Pancreas (tissue), 10 donors: ENCODE measurements around the gene DPF3. TPM values are rescaled to one million over a fixed set of nuclear protein-coding genes. Genes with fewer than 3 reads are reported as not detected.

Experiments used
- ATAC-seq, 4 donors: fragments of 200-7000 bp; cut with Tn5 transposase; one replicate each; pipeline versions ENCODE4 v1.8.0 to v1.9.1; 2020; ENCODE audit warnings: mild to moderate bottlenecking in 4 of 4, moderate library complexity in 4 of 4
- DNase-seq, 6 donors: peaks; one replicate each; pipeline ENCODE4 v3.0.0-alpha.2; 2020
- FAIRE-seq: peaks from 2 replicates; lab custom pipeline; 2012; peaks lifted over from hg19 to GRCh38; lab: Jason Lieb, UNC
- H3K27ac ChIP-seq, 4 donors: fragments of 200-600 bp; sonication (generic); 1 replicate in 3 of 4; 2 replicates in 1 of 4; pipeline versions ENCODE4 v1.5.0 to v1.8.0; 2020
- H3K27me3 ChIP-seq, 4 donors: fragments of 200-600 bp; one replicate each; pipeline ENCODE4 v1.8.0; 2021
- H3K36me3 ChIP-seq, 3 donors: fragments of 200-600 bp; sonication (generic) in 1 of 3; one replicate each; pipeline versions ENCODE4 v1.5.0 to v1.8.0; 2020 to 2021
- H3K4me1 ChIP-seq, 3 donors: fragments of 200-600 bp; one replicate each; pipeline ENCODE4 v1.8.0; 2021
- H3K4me3 ChIP-seq, 4 donors: fragments of 200-600 bp; sonication (generic) in 2 of 4; one replicate each; pipeline versions ENCODE4 v1.5.0 to v1.8.0; 2020 to 2021
- H3K9me3 ChIP-seq, 4 donors: fragments of 200-600 bp; one replicate each; pipeline ENCODE4 v1.8.0; 2021
- WGBS, 2 donors: extraction: QIAGEN DNeasy Blood & Tissue Kit; methylation state at CpG; one replicate each; pipeline ENCODE4 v1.1.7; 2013; 5-methylcytosine and 5-hydroxymethylcytosine counted together
- intact Hi-C, 3 donors: fragments of 100-400 bp; cut with DNase I; formaldehyde crosslinking; loops; one replicate each; pipeline versions ENCODE4 v1.11.1 to v1.14.2; 2022
- polyA plus RNA-seq, 2 donors: library from polyadenylated mRNA; stranded (reverse); fragments of 200-250 nt; gene quantifications; one replicate each; pipeline ENCODE4 v1.2.3, GENCODE V29; 2013
- total RNA-seq, 6 donors: library from RNA; stranded (reverse); fragmentation: NEBNext Ultra II Directional in 4 of 6; extraction: Animal tissue kit (Norgen Biotek cat#: 25700) in 4 of 6; gene quantifications; one replicate each; pipeline versions ENCODE4 v1.2.1 to v1.2.4, GENCODE V29; 2021 to 2023
- TF ChIP-seq, protein P1 (sequence below), 4 donors: fragments of 200-600 bp; sonication (generic) in 3 of 4; IDR thresholded peaks; one replicate each; pipeline versions ENCODE4 v1.5.0 to v1.8.0; 2021; ENCODE audit warnings: antibody characterized with exemption in 4 of 4
- donor health status: healthy with polysubstance abuse.
- donor health status: DM: no; HTN: no; CAD: no; lungs with moderate emphysema.
- donor health status: DM: no; HTN: no; CAD: no.
- donor health status: control.
- donor health status: control.
- donor health status: Bipolar disorder and iron deficiency.
- donor health status: DM: yes; HTN: yes; CAD: no.
- donor health status: DM: no; HTN: no; CAD: no.
- donor health status: DM: no; HTN: no; CAD: no.
- donor health status: DM: yes; HTN: yes; CAD: no.

DPF3 gene
- total and polyA plus RNA-seq, 8 donors, result 0.14 to 1.3 (median 0.86) TPM

DNA sequence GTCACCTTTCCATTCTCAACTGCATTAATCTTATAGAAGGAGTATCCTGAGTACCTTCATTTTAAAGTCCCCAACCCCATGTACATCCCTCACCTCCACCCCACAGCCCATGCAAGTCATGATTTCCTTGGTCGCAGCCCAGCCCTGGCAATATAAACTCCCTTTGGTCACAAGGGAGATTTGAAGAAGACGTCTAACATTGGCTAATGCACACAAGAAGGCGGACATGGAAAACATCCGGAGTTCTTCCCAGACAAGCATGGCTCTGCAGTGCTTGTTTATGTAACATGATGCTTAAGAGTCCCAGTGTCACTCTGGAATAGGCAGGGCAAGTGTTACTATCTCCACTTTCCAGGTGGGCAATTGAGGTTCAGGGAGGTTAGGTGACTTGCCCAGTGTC is 277.6 kb downstream of the DPF3 start:
- peak in 1 of 6 donors; percentile 28 for DNase-seq
- no peak overlapping the region for H3K4me3 ChIP-seq
- no peaks in the 10 kb centered on the region for H3K9me3 ChIP-seq
- H3K27ac ChIP-seq, result no peak overlapping the region
- peaks cover 0 to 3% (median 0%) of the 10 kb centered on the region in 3 donors for H3K4me1 ChIP-seq
- TF ChIP-seq, protein P1, sequence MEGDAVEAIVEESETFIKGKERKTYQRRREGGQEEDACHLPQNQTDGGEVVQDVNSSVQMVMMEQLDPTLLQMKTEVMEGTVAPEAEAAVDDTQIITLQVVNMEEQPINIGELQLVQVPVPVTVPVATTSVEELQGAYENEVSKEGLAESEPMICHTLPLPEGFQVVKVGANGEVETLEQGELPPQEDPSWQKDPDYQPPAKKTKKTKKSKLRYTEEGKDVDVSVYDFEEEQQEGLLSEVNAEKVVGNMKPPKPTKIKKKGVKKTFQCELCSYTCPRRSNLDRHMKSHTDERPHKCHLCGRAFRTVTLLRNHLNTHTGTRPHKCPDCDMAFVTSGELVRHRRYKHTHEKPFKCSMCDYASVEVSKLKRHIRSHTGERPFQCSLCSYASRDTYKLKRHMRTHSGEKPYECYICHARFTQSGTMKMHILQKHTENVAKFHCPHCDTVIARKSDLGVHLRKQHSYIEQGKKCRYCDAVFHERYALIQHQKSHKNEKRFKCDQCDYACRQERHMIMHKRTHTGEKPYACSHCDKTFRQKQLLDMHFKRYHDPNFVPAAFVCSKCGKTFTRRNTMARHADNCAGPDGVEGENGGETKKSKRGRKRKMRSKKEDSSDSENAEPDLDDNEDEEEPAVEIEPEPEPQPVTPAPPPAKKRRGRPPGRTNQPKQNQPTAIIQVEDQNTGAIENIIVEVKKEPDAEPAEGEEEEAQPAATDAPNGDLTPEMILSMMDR (IDR thresholded peaks at IDR 0.05), result no peak
- 42 to 44% methylated on average over 4 of the region's 4 CpGs for WGBS, 2 donors
- FAIRE-seq, result no peak
- H3K36me3 ChIP-seq, result no peaks in the 10 kb centered on the region
- ATAC-seq, result peak in 3 of 4 donors; percentile 25 to 63 (median 53)
- no peaks in the 10 kb centered on the region for H3K27me3 ChIP-seq
- intact Hi-C loops, result no loop called here

DNA sequence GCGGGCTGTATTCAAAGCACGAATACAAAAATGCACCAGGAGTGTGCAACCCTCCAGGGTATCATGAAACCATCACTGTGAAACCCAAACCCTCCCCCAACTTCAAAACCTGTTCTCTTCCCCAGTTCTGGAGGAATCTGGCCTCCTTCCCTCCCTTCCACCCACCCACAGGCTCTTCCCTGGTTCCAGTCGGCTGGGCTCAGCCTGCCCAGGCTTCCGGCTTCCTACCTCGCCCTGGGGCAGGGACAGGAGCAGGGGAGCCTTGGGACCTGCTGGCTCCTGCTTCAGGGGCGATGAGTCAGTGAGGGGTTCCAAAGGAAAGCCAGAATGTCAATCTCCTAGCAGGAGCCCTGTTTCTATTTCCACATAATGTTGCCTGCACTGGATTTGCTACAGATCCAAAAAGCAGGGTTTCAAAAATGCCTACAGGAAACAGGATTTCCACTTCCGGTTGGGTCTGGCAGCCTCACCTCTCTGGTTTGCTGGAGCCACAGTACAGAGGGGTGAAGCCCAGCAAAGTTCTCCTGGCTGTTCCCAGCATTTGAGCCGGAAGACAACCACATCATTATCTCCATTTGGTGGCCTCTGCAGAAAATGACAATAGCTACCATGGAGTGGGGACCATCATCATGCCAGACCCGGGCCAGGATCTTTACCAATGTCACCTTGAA is 278.3 kb downstream of the DPF3 start:
- intact Hi-C loops, result no loop called here
- FAIRE-seq, result no peak
- Histone ChIP-seq H3K4me3 (no peak overlapping the region), H3K36me3 (no peaks in the 10 kb centered on the region), H3K27ac (no peak overlapping the region), H3K27me3 (no peaks in the 10 kb centered on the region), H3K9me3 (no peaks in the 10 kb centered on the region), H3K4me1 (peaks cover 0 to 3% (median 0%) of the 10 kb centered on the region in 3 donors)
- TF ChIP-seq, protein P1 (IDR thresholded peaks at IDR 0.05), result no peak
- no peak for DNase-seq
- ATAC-seq, result no peak
- WGBS, 2 donors, result 83 to 84% methylated on average over 9 of the region's 9 CpGs

DNA sequence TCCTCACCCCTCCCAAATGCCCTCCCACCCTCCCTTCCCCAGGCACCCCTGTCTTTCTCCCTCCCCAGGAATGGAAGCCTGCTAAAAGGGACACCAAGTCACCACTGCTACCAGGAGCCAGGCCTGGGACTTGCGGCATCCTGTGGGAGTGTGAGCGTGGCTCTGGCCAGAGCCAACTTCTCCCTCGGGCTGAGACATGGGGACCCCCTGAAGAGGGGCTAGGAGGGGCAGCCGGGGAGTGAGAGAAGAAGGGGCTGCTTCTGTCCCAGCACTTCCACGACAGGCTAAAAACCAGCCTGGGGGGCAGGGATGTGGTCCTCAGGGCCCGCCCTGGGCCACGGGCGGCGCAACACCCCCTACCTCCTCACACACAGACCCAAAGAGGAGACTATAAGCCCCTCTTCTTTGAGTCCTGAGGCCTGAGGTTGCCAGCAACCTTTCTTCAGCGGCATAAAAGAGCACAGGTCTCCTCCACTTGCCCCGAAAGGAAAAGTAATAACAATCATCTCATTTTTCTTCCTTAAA is 278.9 kb downstream of the DPF3 start:
- no peak for ATAC-seq
- no peak for FAIRE-seq
- 87 to 88% methylated on average over 11 of the region's 11 CpGs for WGBS, 2 donors
- no peaks in the 10 kb centered on the region for H3K36me3 ChIP-seq
- H3K27me3 ChIP-seq, result no peaks in the 10 kb centered on the region
- no peak overlapping the region for H3K4me3 ChIP-seq
- no peaks in the 10 kb centered on the region for H3K9me3 ChIP-seq
- TF ChIP-seq, protein P1 (IDR thresholded peaks at IDR 0.05), result no peak
- peaks cover 0 to 3% (median 0%) of the 10 kb centered on the region in 3 donors for H3K4me1 ChIP-seq
- DNase-seq, result no peak
- no peak overlapping the region for H3K27ac ChIP-seq
- intact Hi-C loops, result no loop called here

DNA sequence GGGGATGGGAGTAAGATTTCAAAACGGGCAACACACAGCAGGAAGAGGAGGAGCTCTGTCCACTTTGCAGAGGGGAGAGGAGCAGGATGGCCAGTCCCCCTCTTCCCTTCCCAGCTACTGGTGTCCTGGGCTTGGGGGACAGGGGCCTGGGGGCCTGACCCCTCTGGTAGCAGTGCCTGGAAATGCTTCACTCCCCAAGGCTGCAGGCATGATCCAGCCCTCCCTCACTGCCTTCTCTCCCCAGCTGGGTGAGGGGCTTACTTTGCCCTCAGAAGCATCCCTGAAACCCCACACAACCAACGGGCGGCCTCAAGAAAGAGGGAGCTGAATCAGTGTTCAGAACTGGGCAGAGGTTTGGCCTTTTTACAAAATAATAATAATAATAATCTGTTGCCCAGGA is 279.5 kb downstream of the DPF3 start:
- Histone ChIP-seq H3K27me3 (no peaks in the 10 kb centered on the region), H3K4me3 (no peak overlapping the region), H3K9me3 (no peaks in the 10 kb centered on the region), H3K36me3 (no peaks in the 10 kb centered on the region), H3K4me1 (peaks cover 0 to 3% (median 0%) of the 10 kb centered on the region in 3 donors), H3K27ac (no peak overlapping the region)
- intact Hi-C loops, result no loop called here
- WGBS, 2 donors, result 88 to 90% methylated on average over 3 of the region's 3 CpGs
- no peak for ATAC-seq
- FAIRE-seq, result no peak
- TF ChIP-seq, protein P1 (IDR thresholded peaks at IDR 0.05), result no peak
- DNase-seq, result no peak

DNA sequence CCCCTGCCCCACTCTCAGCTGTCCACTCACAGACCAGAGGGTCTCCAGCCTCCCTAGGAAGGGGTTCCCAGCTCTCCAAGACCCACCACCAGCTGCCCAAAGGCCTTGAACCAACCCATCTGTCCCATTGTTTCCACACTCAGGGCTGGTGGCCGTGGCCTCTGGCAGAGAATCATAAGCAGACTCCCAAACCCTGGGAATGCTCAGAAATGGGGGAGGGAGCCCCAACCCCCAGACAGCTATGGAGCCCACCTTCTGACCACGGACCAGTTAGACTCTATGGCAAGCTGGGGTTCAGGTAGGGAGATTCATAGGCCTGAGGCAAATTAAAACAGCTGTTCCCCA is 280.0 kb downstream of the DPF3 start:
- intact Hi-C loops, result no loop called here
- 88 to 91% methylated on average over 2 of the region's 2 CpGs for WGBS, 2 donors
- DNase-seq (no peak), FAIRE-seq (no peak), ATAC-seq (no peak)
- Histone ChIP-seq H3K27ac (no peak overlapping the region), H3K36me3 (no peaks in the 10 kb centered on the region), H3K9me3 (no peaks in the 10 kb centered on the region), H3K4me3 (no peak overlapping the region), H3K4me1 (peaks cover 0 to 3% (median 0%) of the 10 kb centered on the region in 3 donors), H3K27me3 (no peaks in the 10 kb centered on the region)
- TF ChIP-seq, protein P1 (IDR thresholded peaks at IDR 0.05), result no peak
